Coronary artery (tissue), 2 donors: ENCODE data around the gene NT5DC4.

Experiments
- DNase-seq: peaks from one replicate; pipeline ENCODE4 v3.0.0-alpha.2; 2017; ENCODE audit warnings: low spot score
- H3K27ac ChIP-seq, 2 donors: fragments of 200-600 bp; sonication (generic); one replicate each; pipeline ENCODE4 v1.5.1; 2016 to 2019
- H3K4me3 ChIP-seq: fragments of 200-600 bp; sonication (generic); 2 replicates; pipeline ENCODE4 v1.5.1; 2016; ENCODE audit warnings: mild to moderate bottlenecking, moderate library complexity
- TF ChIP-seq, protein P1 (sequence below): fragments of 200-600 bp; sonication (generic); IDR thresholded peaks from one replicate; pipeline ENCODE4 v1.5.1; 2019; ENCODE audit warnings: antibody characterized with exemption

The NT5DC4 gene

DNA sequence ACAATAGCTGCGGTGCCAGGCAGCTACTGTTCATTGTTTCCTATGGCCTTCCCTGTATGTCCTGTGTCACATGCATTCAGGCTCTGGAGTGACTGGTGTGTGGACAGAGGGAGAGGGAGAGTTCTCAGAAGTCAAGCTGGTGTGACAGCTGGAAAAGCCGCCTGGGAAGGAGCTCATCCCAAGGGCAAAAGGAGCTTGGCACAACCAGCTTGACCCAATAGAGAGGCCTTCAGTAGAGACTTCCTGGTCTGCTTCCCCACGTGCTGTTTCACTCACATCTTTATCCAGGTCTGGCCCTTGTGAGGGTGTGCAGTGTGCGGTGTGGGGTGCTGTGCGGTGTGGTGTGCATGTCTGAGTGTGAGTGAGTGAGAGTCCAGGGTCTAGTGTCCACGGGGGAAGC, 11.1 kb upstream of the NT5DC4 start:
- H3K4me3 ChIP-seq, result no peak overlapping the region
- no peak for DNase-seq
- H3K27ac ChIP-seq, result no peak overlapping the region
- TF ChIP-seq, protein P1, sequence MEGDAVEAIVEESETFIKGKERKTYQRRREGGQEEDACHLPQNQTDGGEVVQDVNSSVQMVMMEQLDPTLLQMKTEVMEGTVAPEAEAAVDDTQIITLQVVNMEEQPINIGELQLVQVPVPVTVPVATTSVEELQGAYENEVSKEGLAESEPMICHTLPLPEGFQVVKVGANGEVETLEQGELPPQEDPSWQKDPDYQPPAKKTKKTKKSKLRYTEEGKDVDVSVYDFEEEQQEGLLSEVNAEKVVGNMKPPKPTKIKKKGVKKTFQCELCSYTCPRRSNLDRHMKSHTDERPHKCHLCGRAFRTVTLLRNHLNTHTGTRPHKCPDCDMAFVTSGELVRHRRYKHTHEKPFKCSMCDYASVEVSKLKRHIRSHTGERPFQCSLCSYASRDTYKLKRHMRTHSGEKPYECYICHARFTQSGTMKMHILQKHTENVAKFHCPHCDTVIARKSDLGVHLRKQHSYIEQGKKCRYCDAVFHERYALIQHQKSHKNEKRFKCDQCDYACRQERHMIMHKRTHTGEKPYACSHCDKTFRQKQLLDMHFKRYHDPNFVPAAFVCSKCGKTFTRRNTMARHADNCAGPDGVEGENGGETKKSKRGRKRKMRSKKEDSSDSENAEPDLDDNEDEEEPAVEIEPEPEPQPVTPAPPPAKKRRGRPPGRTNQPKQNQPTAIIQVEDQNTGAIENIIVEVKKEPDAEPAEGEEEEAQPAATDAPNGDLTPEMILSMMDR, result no peak

DNA sequence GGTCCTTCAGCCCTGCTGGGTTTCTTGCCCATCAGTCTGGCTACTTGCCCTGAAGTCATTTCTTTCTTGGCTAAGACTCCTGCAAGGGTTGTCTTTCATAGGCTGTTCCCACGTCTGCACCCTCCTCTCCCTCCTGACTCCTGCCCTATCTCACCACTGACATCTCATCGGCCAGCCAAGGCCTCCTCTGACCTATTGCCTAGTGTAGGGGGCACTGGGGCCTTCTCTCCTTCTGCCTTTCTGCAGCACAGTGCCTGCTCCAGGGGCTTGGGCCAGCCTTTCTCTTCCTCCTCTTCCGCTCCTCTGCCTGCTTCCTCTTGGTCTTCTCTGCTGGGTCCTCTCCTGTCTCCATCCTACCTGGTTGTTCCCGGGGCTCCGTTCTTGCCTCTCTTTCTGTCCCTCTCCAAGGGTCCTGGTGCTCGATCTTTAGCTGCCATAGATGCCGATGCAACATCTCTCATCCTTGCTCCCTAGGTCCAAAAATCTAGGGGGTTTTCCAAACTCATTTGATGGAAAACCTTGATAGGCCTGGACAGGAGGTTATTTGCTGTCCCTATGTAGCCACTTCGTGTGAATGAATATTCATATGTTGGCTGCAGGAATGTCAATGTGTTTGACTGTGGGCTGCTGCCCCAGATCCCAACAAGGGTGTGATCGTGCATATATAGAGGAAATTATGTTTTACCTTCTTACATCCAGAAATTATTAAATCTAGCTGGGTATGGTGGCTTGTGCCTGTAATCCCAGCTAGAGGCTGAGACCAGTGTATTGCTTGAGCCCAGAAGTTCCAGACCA, 9.7 kb upstream of the NT5DC4 start:
- TF ChIP-seq, protein P1, result no peak
- H3K27ac ChIP-seq, result no peak overlapping the region
- no peak for DNase-seq

DNA sequence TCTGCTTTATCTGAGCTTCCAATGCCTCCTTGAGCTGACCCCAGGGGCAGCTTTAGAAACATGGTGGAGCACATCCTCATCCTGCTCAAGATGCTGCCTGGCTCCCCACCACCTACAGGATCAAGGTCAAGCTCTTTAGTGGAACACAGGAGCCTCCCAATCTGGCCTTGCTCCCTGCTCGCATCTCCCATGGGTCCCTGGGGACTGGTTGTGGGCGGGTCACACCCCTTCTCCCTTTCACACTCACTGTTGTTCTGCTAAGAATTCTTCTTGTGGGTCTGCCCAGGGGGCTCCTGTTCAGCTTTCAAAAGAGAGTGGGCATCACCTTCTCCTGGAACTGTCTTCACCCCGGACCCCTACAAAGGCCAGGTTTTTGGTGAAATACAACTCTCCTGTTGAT, 8.4 kb upstream of the NT5DC4 start:
- no peak for DNase-seq
- TF ChIP-seq, protein P1, result no peak
- Histone ChIP-seq H3K27ac (no peak overlapping the region), H3K4me3 (no peak overlapping the region)

More for the DNA sequence above, 9.7 kb upstream of the NT5DC4 start:
- H3K4me3 ChIP-seq, result no peak overlapping the region

DNA sequence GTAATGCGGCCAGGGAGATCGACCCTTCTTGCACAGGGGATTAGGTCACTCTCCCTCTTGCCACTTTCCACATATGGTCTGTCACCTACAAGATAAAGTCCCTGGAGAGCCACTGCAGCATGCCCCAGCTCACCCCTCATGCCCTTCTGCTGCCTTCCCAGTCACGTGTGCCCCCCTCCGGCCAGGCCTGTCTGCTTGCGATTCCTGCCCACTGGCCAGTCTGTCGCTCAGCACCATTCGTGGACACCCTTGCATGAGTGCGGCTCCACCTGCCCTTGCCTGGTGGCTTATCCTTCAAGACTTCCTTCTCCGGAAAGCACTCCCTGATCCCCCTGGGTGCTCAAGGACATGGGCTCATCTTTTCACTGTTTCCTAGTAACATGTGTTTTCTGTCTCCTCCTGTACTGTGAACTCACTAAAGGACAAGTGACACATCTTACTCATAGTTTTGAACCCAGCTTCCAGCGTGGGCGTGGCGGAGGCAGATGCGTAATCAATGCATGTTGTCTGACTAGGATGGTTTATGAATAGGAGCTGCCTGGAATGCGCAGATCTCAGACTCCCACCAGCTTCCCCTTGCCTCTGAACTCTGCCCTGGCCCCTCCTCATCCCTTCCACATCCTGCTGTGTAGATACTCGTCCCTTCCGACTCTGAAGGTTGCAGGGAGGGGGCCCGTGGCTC, 7.8 kb upstream of the NT5DC4 start:
- TF ChIP-seq, protein P1, result no peak
- no peak overlapping the region for H3K27ac ChIP-seq
- no peak overlapping the region for H3K4me3 ChIP-seq
- DNase-seq, result no peak

DNA sequence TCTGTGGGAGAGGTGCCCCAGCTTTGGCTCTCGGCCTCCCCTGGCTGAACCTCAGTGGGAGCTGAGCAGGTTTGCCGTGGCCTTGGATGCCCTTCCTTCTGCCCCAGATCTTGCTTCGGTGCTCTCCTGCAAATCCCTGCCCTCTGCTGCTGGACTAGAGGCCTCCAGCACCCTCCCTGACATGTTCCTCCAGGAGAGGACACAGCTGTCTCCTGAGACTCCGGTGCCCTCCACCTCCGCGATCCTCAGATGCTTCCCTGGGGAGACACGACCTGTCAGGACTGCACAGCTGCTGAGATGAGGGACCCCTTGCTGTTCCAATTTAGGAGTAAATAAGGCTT, 7.3 kb upstream of the NT5DC4 start:
- Histone ChIP-seq H3K27ac (no peak overlapping the region), H3K4me3 (no peak overlapping the region)
- no peak for DNase-seq
- TF ChIP-seq, protein P1, result no peak

DNA sequence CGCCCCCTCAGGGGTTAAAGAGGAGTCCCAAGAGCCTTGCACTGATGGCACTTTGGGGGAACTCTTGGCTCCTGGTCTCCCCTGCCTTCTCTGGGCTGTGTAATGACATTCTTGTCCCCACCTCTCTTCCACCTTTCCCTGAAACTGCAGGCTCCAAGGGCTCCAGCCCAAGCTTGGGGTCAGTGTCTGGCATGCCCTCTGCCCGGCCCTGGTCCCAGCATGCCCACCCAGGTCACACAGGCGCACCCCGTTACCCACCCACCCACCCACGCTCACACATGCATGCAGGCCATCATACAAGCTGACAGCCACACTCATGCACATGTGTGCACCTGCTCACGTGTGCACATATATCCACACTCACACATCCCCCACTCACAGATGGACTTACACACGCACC, 6.9 kb upstream of the NT5DC4 start:
- Histone ChIP-seq H3K4me3 (no peak overlapping the region), H3K27ac (no peak overlapping the region)
- TF ChIP-seq, protein P1, result no peak
- no peak for DNase-seq

DNA sequence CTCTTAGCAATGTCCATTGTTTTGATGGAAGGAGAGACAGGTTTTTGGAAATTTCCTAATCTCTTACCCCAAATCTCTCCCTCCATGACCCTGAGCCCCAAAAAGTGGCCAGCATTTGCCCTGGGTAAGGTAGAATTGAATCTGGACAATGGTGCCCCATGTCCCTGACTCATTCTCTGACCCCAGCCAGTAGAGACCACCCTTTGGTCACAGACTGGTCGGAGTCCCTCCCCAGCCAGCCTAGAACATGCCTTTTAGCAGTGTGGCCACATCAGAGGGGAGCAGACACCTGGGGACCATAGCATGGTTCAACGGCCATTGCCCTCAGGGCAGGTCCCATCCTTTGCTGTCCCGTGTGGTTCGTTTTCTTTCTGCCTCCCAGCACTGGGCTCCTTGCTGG, 6.5 kb upstream of the NT5DC4 start:
- Histone ChIP-seq H3K27ac (no peak overlapping the region), H3K4me3 (no peak overlapping the region)
- TF ChIP-seq, protein P1, result no peak
- no peak for DNase-seq
